ENCODE data around the gene SASH3.

Gene SASH3

DNA sequence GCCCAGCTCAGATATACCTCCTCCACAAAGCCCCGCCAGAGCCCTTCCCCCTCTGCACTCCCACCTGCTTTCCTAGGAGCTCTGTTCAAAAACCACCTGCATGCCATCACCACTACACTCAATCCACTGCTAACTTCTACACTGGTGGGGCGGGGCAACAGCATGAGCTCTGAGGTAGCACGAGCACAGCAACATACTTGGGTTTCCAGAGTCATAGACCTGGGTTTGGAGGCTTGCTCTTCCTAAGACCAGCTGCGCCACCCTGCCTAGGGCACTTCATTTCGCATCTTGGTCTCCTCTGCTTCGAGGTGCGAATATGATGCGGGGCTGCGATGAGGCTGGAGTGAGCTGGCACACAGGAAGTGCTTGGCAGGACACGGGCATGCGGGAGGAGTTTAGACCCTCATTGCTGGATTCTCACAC is 3.6 kb downstream of the SASH3 start:
- no peak for DNase-seq (ENCODE audit: low read depth in 2 of 2)

GRCh38 chrX:129784371-129784770 is 4.6 kb downstream of the SASH3 start:
- no peak for DNase-seq (ENCODE audit: low read depth in 2 of 2)

GRCh38 chrX:129785160-129785947 is 5.6 kb downstream of the SASH3 start:
- DNase-seq (ENCODE audit: low read depth in 2 of 2), result no peak

GRCh38 chrX:129786210-129786651 is 6.5 kb downstream of the SASH3 start:
- no peak for DNase-seq (ENCODE audit: low read depth in 2 of 2)

- no peak for DNase-seq (ENCODE audit: low read depth in 2 of 2)
These were observed 7.7 kb downstream of the SASH3 start for GRCh38 chrX:129787336-129788055.

- no peak for DNase-seq (ENCODE audit: low read depth in 2 of 2)
These were observed 8.8 kb downstream of the SASH3 start for GRCh38 chrX:129788527-129788926.

GRCh38 chrX:129790146-129790545 is 10.4 kb downstream of the SASH3 start:
- DNase-seq (ENCODE audit: low read depth in 2 of 2), result no peak

GRCh38 chrX:129790808-129791207 is 11.1 kb downstream of the SASH3 start:
- no peak for DNase-seq (ENCODE audit: low read depth in 2 of 2)

GRCh38 chrX:129791336-129791735 is 11.6 kb downstream of the SASH3 start:
- no peak for DNase-seq (ENCODE audit: low read depth in 2 of 2)

GRCh38 chrX:129791961-129792570 is 12.3 kb downstream of the SASH3 start:
- no peak for DNase-seq (ENCODE audit: low read depth in 2 of 2)

- no peak for DNase-seq (ENCODE audit: low read depth in 2 of 2)
These were observed 13.0 kb downstream of the SASH3 start for GRCh38 chrX:129792586-129793291.

DNA sequence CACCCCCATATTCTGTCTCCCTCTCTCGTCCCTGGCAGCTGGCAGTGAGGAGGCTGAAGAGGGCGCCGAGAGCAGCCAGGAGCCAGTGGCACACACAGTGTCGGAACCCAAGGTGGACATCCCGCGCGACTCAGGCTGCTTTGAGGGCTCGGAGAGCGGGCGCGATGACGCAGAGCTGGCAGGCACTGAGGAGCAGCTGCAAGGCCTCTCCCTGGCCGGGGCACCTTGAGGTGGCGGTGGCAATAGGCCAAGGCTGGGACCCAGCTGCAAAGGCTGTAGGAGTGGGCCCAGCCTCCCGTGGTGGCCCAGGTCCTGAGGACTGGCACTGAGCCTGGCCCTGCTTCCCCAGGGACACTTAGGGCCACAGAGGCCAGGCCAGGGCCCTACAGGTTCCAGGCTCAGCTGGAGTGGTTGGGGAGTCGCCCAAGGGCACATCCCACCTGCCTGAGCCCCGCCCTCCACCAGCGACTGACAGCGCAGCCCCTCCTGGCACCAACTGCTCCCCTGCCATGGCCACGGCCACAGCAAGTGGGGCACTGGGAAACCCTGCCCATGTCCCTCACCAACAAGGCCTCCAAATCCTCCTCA is 13.9 kb downstream of the SASH3 start:
- DNase-seq (ENCODE audit: low read depth in 2 of 2), result no peak

- DNase-seq (ENCODE audit: low read depth in 2 of 2), result no peak
These were observed 15.8 kb downstream of the SASH3 start for GRCh38 chrX:129795584-129795983.

DNA sequence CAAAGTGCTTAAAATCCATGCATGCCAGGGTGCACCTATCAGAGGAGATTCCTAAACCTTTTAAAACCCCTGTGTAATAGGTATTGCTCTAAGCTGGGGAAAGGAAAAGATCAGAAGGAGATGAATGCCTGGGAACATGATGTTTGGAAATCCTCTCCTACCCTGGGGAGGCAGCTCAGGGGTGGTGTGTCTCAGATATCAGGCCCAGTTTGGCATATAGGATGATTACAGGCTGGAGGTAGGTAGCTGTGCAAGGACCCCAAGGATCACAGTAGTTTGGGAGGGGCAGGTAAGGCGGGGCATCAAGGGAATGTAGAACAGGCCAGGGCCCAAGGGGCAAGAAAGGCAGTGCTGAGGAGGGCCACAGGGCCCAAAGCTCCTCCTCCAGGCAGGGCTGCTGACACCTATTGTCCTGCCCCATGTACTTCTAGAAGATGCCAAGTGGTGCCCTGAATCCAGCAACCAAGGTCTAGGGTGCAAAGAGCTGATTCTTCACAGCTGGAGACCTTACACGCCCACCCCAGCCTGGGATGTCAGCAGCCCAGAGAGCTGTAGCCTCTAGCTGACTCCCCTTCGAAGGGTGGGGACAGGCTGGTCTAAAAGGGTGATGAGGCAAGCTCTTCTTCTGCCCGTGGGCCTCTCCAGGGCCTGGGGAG is 17.6 kb downstream of the SASH3 start:
- no peak for DNase-seq (ENCODE audit: low read depth in 2 of 2)

- DNase-seq (ENCODE audit: low read depth in 2 of 2), result no peak
These were observed 18.7 kb downstream of the SASH3 start for GRCh38 chrX:129798456-129798855.

DNA sequence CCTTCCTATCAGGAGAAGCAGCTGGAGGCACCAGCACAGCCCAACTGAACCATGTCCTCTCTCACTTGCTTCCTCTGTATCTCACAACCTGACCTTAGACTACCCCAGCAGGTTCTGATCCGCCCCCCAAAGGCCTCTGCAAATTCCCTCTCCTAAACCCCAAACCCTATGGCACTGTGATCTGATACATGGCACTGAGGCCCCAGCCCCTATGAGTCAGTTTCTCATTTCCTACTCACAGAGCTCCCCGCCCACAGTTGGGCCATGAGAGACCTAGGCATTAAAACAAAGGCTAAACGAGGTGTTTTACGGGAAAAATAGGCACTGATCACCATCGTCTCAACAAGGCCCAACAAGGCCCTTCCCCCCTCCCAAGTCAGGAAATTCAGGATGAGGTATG is 19.1 kb downstream of the SASH3 start:
- no peak for DNase-seq (ENCODE audit: low read depth in 2 of 2)

DNA sequence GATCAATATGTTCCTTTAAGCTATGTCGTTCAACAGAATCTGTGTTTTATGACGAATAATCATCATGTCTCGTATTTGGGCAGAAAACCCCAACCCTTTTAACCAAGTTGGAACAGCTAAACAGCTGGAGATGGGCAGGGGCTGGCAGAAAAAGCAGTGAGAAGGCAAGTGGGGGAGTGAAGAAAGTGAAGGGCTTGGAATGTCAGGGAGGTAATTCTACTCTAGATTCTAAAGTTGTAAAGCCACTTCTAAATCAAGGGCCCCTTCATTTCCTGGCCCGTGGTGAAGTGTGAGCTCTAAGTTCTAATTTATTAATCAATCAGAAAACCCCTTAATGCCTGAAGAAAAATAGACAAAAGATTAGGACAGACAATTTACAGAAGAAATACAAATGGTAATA is 20.4 kb downstream of the SASH3 start:
- no peak for DNase-seq (ENCODE audit: low read depth in 2 of 2)

DNA sequence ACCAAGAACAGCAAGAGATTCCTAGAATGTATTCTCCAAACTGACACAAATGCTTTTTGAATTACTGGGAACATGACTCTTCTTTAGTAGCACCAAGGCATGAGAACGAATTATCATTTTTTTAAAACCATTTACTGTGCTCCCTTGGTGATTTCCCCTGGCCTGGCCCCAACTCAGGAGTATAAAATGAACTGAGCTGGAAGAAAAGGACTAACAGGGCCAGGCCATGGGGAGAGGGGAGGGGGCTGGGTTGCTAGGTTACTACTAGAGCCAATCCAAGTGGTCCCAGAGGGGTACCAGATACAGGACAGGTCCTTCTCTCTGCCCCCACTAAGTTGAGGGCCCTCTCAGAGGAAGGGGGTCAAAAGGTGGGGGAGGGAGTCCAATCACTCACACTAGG is 23.1 kb downstream of the SASH3 start:
- DNase-seq (ENCODE audit: low read depth in 2 of 2), result no peak

GRCh38 chrX:129804806-129805205 is 25.1 kb downstream of the SASH3 start:
- DNase-seq (ENCODE audit: low read depth in 2 of 2), result no peak

- DNase-seq (ENCODE audit: low read depth in 2 of 2), result no peak
These were observed 28.5 kb downstream of the SASH3 start for GRCh38 chrX:129808158-129808828.
